HG03565 (cell line): ENCODE data around the gene GSE1.

ENCODE experiments used
- ATAC-seq: cut with Tn5 transposase; IDR thresholded peaks from one replicate; pipeline ENCODE4 v1.9.1; 2021; ENCODE audit warnings: mild to moderate bottlenecking, moderate library complexity; ENCODE audit not compliant: unreplicated experiment

The GSE1 gene

GRCh38 chr16:85645021-85645589, 32.0 kb downstream of the GSE1 start:
- ATAC-seq, result no peak

GRCh38 chr16:85646358-85646907, 33.3 kb downstream of the GSE1 start:
- ATAC-seq, result no peak

- no peak for ATAC-seq
These were observed 33.9 kb downstream of the GSE1 start for GRCh38 chr16:85646976-85647375.

- no peak for ATAC-seq
These were observed 35.1 kb downstream of the GSE1 start for GRCh38 chr16:85648070-85648714.

GRCh38 chr16:85648805-85649204, 35.7 kb downstream of the GSE1 start:
- ATAC-seq, result no peak

- no peak for ATAC-seq
These were observed 36.5 kb downstream of the GSE1 start for GRCh38 chr16:85649411-85650134.

- no peak for ATAC-seq
These were observed 37.2 kb downstream of the GSE1 start for GRCh38 chr16:85650135-85650843.

- ATAC-seq, result no peak
These were observed 37.9 kb downstream of the GSE1 start for GRCh38 chr16:85650844-85651628.

- ATAC-seq, result no peak
These were observed 38.7 kb downstream of the GSE1 start for GRCh38 chr16:85651629-85652430.

GRCh38 chr16:85652431-85653221, 39.5 kb downstream of the GSE1 start:
- no peak for ATAC-seq

GRCh38 chr16:85653290-85653891, 40.3 kb downstream of the GSE1 start:
- no peak for ATAC-seq

- ATAC-seq, result no peak
These were observed 41.4 kb downstream of the GSE1 start for GRCh38 chr16:85654251-85655095.

GRCh38 chr16:85655216-85656129, 42.4 kb downstream of the GSE1 start:
- no peak for ATAC-seq

GRCh38 chr16:85656351-85657266, 43.5 kb downstream of the GSE1 start:
- ATAC-seq, result no peak

GRCh38 chr16:85657267-85657650, 44.1 kb downstream of the GSE1 start:
- ATAC-seq, result no peak

GRCh38 chr16:85657996-85658395, 44.9 kb downstream of the GSE1 start:
- no peak for ATAC-seq
